A673 (cell line): Measurements from ENCODE around the gene ACSBG1. TPM values are rescaled to one million over a fixed set of nuclear protein-coding genes. Genes with fewer than 3 reads are reported as not detected.

ENCODE experiments used
- BruUV-seq: library from RNA; stranded (reverse); fragments of 400-500 nt; replicated peaks from 2 replicates; lab custom pipeline; 2021; lab: Mats Ljungman, UMichigan
- CTCF ChIA-PET: fragments of 300-600 bp; sonication (Branson Sonifier 250); formaldehyde crosslinking; loops from one replicate; lab custom pipeline; 2022; ENCODE audit warnings: antibody characterized with exemption; lab: Charles Lee
- POLR2A ChIA-PET: fragments of 300-600 bp; sonication (Branson Sonifier 250); formaldehyde crosslinking; loops from one replicate; lab custom pipeline; 2022; ENCODE audit warnings: antibody characterized with exemption; ENCODE audit not compliant: low non-redundant PET; lab: Charles Lee
- DNase-seq: peaks from one replicate; pipeline ENCODE4 v3.0.0-alpha.2; 2015; ENCODE audit warnings: low spot score
- H3K27ac ChIP-seq: fragments of 200-600 bp; sonication (generic); 2 replicates; pipeline ENCODE4 v1.5.1; 2016; ENCODE audit warnings: mixed run types, low read depth, mild to moderate bottlenecking, mixed read lengths, antibody characterized with exemption, low read length; ENCODE audit not compliant: poor library complexity, severe bottlenecking
- H3K27me3 ChIP-seq: fragments of 200-600 bp; sonication (generic); replicated peaks from 2 replicates; pipeline ENCODE4 v1.6.1; 2017; ENCODE audit warnings: mixed run types, low read depth, mild to moderate bottlenecking, mixed read lengths, antibody characterized with exemption, low read length; ENCODE audit not compliant: insufficient read depth, poor library complexity
- H3K36me3 ChIP-seq: fragments of 200-600 bp; sonication (generic); 2 replicates; pipeline ENCODE4 v1.6.1; 2016; ENCODE audit warnings: mixed run types, mild to moderate bottlenecking, mixed read lengths, antibody characterized with exemption, low read length; ENCODE audit not compliant: insufficient read depth, poor library complexity, severe bottlenecking
- H3K4me1 ChIP-seq: fragments of 200-600 bp; sonication (generic); 2 replicates; pipeline ENCODE4 v1.6.1; 2017; ENCODE audit warnings: mixed run types, mild to moderate bottlenecking, mixed read lengths, antibody characterized with exemption, low read length; ENCODE audit not compliant: insufficient read depth, poor library complexity, severe bottlenecking
- H3K4me3 ChIP-seq: fragments of 200-600 bp; sonication (generic); 2 replicates; pipeline ENCODE4 v1.5.1; 2016; ENCODE audit warnings: low read depth, mixed run types, mild to moderate bottlenecking, mixed read lengths, low read length; ENCODE audit not compliant: poor library complexity, severe bottlenecking
- H3K9me3 ChIP-seq: fragments of 200-600 bp; sonication (generic); 2 replicates; pipeline ENCODE4 v1.6.1; 2016; ENCODE audit warnings: mixed run types, low read depth, mild to moderate bottlenecking, mixed read lengths, antibody characterized with exemption, low read length; ENCODE audit not compliant: poor library complexity, severe bottlenecking
- EZH2 ChIP-seq: fragments of 200-600 bp; sonication (generic); IDR thresholded peaks from 2 replicates; pipeline ENCODE4 v1.6.1; 2017; ENCODE audit warnings: borderline replicate concordance, low read depth, mild to moderate bottlenecking, mixed read lengths, antibody characterized with exemption, low read length; ENCODE audit not compliant: poor library complexity, severe bottlenecking
- intact Hi-C: fragments of 100-400 bp; cut with micrococcal nuclease; formaldehyde crosslinking; loops from one replicate; pipeline ENCODE4 v1.10.0; 2022; ENCODE audit not compliant: unreplicated experiment
- total RNA-seq: library from RNA; stranded (reverse); gene quantifications from 2 replicates; pipeline ENCODE4 v1.2.3, GENCODE V29; 2021
- TF ChIP-seq, protein P1 (sequence below): fragments of 300-800, 200-600 bp; sonication (generic); conservative IDR thresholded peaks from 2 replicates; pipeline ENCODE4 v1.5.1; 2017; ENCODE audit warnings: low read depth, mild to moderate bottlenecking, antibody characterized with exemption, low read length, moderate library complexity, mixed read lengths

Gene ACSBG1
- total RNA-seq, 1 experiment from 2014 or later = 0.45 TPM

- no peak for DNase-seq
- BruUV-seq = no TSS peak
- no peak overlapping the region for H3K27ac ChIP-seq
- ChIA-PET CTCF (no interaction called here), POLR2A (no interaction called here)
- H3K9me3 ChIP-seq = no peaks in the 10 kb centered on the region
- intact Hi-C loops = no loop called here
- H3K4me3 ChIP-seq = no peak overlapping the region
- no peaks in the 10 kb centered on the region for H3K36me3 ChIP-seq
- no peak for TF ChIP-seq EZH2
- TF ChIP-seq, protein P1, sequence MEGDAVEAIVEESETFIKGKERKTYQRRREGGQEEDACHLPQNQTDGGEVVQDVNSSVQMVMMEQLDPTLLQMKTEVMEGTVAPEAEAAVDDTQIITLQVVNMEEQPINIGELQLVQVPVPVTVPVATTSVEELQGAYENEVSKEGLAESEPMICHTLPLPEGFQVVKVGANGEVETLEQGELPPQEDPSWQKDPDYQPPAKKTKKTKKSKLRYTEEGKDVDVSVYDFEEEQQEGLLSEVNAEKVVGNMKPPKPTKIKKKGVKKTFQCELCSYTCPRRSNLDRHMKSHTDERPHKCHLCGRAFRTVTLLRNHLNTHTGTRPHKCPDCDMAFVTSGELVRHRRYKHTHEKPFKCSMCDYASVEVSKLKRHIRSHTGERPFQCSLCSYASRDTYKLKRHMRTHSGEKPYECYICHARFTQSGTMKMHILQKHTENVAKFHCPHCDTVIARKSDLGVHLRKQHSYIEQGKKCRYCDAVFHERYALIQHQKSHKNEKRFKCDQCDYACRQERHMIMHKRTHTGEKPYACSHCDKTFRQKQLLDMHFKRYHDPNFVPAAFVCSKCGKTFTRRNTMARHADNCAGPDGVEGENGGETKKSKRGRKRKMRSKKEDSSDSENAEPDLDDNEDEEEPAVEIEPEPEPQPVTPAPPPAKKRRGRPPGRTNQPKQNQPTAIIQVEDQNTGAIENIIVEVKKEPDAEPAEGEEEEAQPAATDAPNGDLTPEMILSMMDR = no peak
- no peaks in the 10 kb centered on the region for H3K27me3 ChIP-seq
- H3K4me1 ChIP-seq = no peaks in the 10 kb centered on the region
These were observed 869 bp downstream of the ACSBG1 start for GRCh38 chr15:78233496-78233895.

GRCh38 chr15:78232951-78233350 lies 1.4 kb downstream of the ACSBG1 start:
- CTCF ChIA-PET = no interaction called here
- TF ChIP-seq, protein P1 = no peak
- H3K27ac ChIP-seq = no peak overlapping the region

DNA sequence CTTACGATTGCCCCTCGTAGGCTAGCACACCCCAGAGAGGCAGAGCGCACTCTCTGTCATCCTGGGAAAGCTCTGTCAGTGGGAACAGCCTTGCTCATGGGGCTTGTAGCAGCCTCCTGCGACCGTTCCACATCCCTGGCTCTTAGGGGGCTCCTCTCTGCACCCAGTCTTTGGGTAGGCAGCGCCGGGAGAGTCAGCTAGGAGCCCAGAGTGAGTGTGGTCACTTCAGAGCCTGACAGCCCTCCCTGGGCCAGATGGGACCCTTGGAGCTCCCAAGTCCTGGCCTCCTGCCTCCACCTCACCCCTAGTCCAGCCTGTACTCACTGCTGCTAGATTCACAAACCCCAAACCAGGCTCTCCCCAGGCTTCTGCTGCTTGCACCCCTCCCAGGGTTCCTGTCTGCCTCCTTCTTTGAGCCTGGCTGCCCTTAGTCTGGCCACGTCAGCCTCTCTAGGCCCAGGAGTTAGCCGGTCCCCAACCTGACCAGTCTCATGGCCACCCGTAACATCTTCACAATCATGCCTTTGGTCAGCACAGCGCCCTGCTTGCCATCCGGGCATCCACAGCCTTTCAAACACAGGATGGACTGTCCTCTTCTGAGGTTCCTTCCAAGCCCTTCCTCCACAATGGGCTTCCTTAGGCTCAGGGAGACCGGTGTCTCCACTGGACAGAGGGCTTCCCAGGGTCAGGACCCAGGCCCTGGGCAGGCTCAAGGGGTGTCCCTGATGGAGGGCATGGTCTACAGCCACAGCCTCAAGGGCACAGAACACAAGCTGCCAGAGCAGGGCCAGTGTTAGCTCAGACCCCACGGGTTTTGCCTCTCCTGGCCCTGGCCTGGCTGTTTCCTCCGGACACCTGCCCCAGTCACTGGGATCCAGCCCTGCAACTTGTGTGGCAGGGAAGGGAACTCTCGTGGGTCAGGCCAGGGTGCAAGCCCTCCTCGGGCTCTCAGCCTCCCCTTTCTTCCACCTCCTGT lies 4.6 kb downstream of the ACSBG1 start:
- CTCF ChIA-PET = no interaction called here
- Histone ChIP-seq H3K36me3 (no peaks in the 10 kb centered on the region), H3K4me3 (no peak overlapping the region), H3K27ac (no peak overlapping the region), H3K9me3 (no peaks in the 10 kb centered on the region), H3K27me3 (no peaks in the 10 kb centered on the region), H3K4me1 (no peaks in the 10 kb centered on the region)
- TF ChIP-seq, protein P1 = no peak
- TF ChIP-seq EZH2 = no peak
- no TSS peak for BruUV-seq
- POLR2A ChIA-PET = no interaction called here
- intact Hi-C loops = no loop called here
- DNase-seq = no peak

More at GRCh38 chr15:78232951-78233350, 1.4 kb downstream of the ACSBG1 start:
- H3K4me1 ChIP-seq = no peaks in the 10 kb centered on the region
- POLR2A ChIA-PET = no interaction called here
- DNase-seq = no peak
- H3K4me3 ChIP-seq = no peak overlapping the region
- H3K36me3 ChIP-seq = no peaks in the 10 kb centered on the region
- no peaks in the 10 kb centered on the region for H3K27me3 ChIP-seq
- BruUV-seq = no TSS peak
- intact Hi-C loops = no loop called here
- no peaks in the 10 kb centered on the region for H3K9me3 ChIP-seq
